Measurements from ENCODE around the gene ZNF581. TPM values are rescaled to one million over a fixed set of nuclear protein-coding genes. Genes with fewer than 3 reads are reported as not detected.

Gene ZNF581
- polyA plus RNA-seq, 1 of the 3 experiments (the other 2 are of a cell fraction) = 24.7 TPM

DNA sequence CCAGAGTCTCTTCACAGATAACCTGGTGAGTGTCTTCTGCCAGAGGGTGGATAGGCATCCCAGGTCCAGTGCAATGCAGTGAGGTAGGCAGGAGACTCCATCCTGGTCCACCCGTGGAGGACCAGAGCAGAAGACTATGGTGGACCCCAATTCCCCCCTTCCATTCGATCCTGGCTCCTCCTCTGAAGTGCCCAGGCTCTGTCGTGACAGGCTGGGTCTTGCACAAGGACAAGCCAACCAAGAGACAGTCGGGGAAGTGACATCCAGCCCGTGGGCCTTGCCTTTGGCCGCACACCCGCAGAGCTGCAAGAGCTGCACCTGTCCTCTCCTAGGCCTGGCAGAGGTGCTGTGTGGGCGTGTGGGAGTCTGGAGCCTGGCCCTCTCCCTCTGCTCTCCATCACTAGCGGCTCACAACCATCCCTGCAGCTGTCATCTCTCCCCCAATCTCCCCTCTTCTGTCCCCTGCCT is 22.2 kb upstream of the ZNF581 start:
- no peak for DNase-seq
- Histone ChIP-seq H3F3A (replicated peaks; ENCODE audit: insufficient read depth) (peaks cover 12% of the 10 kb centered on the region), H4K20me1 (ENCODE audit: insufficient read depth) (no peaks in the 10 kb centered on the region), H3K4me2 (no peak overlapping the region), H3K79me2 (ENCODE audit: insufficient read depth) (peaks cover 11% of the 10 kb centered on the region; the same call in 1 of the 2 replicates), H3K27ac (ENCODE audit: low read depth in 2 of 2, low read length in 1 of 2) (no peak overlapping the region), H3K4me1 (ENCODE audit: control insufficient read depth in 1 of 2, insufficient read depth in 2 of 2, low read depth in 1 of 2, low read length in 1 of 2) (peaks cover 0 to 2% of the 10 kb centered on the region in 2 experiments; a peak in 1 of 4 replicates), H3K27me3 (ENCODE audit: insufficient read depth) (no peaks in the 10 kb centered on the region), H3K9ac (no peak overlapping the region), H2AFZ (ENCODE audit: low read depth) (no peak overlapping the region), H3K4me3 (ENCODE audit: low read depth in 2 of 2, low read length in 1 of 2) (no peak overlapping the region), H3K9me3 (no peaks in the 10 kb centered on the region), H3K9me2 (no peaks in the 10 kb centered on the region), H3K36me3 (replicated peaks in 1 of 2; ENCODE audit: control insufficient read depth in 1 of 2, insufficient read depth in 2 of 2, low read length in 1 of 2) (peaks cover 0 to 15% of the 10 kb centered on the region in 2 experiments)
- ChIA-PET POLR2A (interaction anchor here (0.8 kb wide), 1 partner anchor 16 kb away, joined by 3 read pairs; the partner anchor contains the start of gene ZNF865), CTCF (interaction anchor here (0.9 to 6.7 kb wide), 4 partner anchors 11 to 154 kb away, joined by 3 to 40 read pairs (median 4); partner anchors contain the start of genes ZNF524 and ZNF580)
- WGBS (ENCODE audit: low lambda C conversion rate) = 40% methylated on average over 1 of the region's 9 CpGs
- TF ChIP-seq POLR2AphosphoS5 (IDR thresholded peaks at IDR 0.05; ENCODE audit: low read depth, low read length) (no peak), SMC3 (IDR thresholded peaks at IDR 0.05; ENCODE audit: low read depth, low read length) (no peak), EP300 (IDR thresholded peaks at IDR 0.05; ENCODE audit: borderline replicate concordance in 1 of 2, low read depth in 1 of 2, low read length in 1 of 2) (no peak), NRF1 (IDR thresholded peaks at IDR 0.05; ENCODE audit: low read depth, low read length) (no peak)
- TF ChIP-seq, protein P1, sequence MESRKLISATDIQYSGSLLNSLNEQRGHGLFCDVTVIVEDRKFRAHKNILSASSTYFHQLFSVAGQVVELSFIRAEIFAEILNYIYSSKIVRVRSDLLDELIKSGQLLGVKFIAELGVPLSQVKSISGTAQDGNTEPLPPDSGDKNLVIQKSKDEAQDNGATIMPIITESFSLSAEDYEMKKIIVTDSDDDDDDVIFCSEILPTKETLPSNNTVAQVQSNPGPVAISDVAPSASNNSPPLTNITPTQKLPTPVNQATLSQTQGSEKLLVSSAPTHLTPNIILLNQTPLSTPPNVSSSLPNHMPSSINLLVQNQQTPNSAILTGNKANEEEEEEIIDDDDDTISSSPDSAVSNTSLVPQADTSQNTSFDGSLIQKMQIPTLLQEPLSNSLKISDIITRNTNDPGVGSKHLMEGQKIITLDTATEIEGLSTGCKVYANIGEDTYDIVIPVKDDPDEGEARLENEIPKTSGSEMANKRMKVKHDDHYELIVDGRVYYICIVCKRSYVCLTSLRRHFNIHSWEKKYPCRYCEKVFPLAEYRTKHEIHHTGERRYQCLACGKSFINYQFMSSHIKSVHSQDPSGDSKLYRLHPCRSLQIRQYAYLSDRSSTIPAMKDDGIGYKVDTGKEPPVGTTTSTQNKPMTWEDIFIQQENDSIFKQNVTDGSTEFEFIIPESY (IDR thresholded peaks at IDR 0.05; ENCODE audit: borderline replicate concordance, low read depth) = no peak

DNA sequence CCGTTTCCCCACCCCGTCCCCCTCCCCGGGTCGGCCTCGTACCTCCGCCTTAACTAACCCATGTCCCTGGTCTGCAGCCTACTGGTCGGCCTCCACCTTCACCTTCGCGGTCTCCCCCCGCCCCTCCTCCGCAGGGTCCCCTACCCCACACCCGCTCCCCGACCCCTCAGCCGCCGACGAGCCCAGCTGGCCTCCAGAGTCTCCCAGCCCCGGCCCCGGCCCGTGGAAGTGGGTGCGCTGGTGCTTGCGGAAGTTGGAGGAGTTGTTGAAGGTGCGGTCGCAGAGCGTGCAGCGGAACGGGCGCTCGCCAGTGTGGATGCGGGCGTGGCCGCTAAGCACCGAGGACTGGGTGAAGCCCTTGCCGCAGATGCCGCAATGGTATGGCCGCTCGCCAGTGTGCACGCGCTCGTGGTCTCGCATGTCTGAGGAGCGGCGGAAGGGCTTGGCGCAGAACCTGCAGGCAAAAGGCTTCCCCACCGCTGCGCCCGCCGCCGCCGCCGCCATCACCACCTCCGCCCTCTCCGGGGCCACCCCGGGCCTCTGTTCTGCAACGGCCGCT is 21.7 kb upstream of the ZNF581 start:
- WGBS (ENCODE audit: low lambda C conversion rate) = 96% methylated on average over 42 of the region's 55 CpGs
- POLR2A ChIA-PET = no interaction called here
- CTCF ChIA-PET = interaction anchor here (0.6 to 6.7 kb wide), 2 partner anchors 10 to 249 kb away, joined by 3 to 40 read pairs; no protein-coding TSS in a partner anchor

More for the DNA sequence above, 21.7 kb upstream of the ZNF581 start:
- H3K4me1 ChIP-seq (ENCODE audit: control insufficient read depth in 1 of 2, insufficient read depth in 2 of 2, low read depth in 1 of 2, low read length in 1 of 2) = peaks cover 0 to 2% of the 10 kb centered on the region in 2 experiments; a peak in 1 of 4 replicates
- no peaks in the 10 kb centered on the region for H3K27me3 ChIP-seq (ENCODE audit: insufficient read depth)
- no peaks in the 10 kb centered on the region for H3K9me3 ChIP-seq
- no peak overlapping the region for H3K9ac ChIP-seq
- TF ChIP-seq SMC3 (IDR thresholded peaks at IDR 0.05; ENCODE audit: low read depth, low read length) (no peak), SIN3A (IDR thresholded peaks at IDR 0.05; ENCODE audit: borderline replicate concordance, low read depth, low read length) (no peak), RXRA (IDR thresholded peaks at IDR 0.05; ENCODE audit: borderline replicate concordance, low read depth) (no peak)
- TF ChIP-seq, protein P2, sequence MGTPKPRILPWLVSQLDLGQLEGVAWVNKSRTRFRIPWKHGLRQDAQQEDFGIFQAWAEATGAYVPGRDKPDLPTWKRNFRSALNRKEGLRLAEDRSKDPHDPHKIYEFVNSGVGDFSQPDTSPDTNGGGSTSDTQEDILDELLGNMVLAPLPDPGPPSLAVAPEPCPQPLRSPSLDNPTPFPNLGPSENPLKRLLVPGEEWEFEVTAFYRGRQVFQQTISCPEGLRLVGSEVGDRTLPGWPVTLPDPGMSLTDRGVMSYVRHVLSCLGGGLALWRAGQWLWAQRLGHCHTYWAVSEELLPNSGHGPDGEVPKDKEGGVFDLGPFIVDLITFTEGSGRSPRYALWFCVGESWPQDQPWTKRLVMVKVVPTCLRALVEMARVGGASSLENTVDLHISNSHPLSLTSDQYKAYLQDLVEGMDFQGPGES (IDR thresholded peaks at IDR 0.05; ENCODE audit: low read depth, low read length) = no peak
- no peaks in the 10 kb centered on the region for H3K9me2 ChIP-seq
- no peak overlapping the region for H2AFZ ChIP-seq (ENCODE audit: low read depth)
- H3K36me3 ChIP-seq (replicated peaks in 1 of 2; ENCODE audit: control insufficient read depth in 1 of 2, insufficient read depth in 2 of 2, low read length in 1 of 2) = peaks cover 0 to 10% of the 10 kb centered on the region in 2 experiments
- no peaks in the 10 kb centered on the region for H4K20me1 ChIP-seq (ENCODE audit: insufficient read depth)
- H3K4me3 ChIP-seq (ENCODE audit: low read depth in 2 of 2, low read length in 1 of 2) = no peak overlapping the region
- H3F3A ChIP-seq (replicated peaks; ENCODE audit: insufficient read depth) = peaks cover 12% of the 10 kb centered on the region
- no peak for DNase-seq
- H3K27ac ChIP-seq (ENCODE audit: low read depth in 2 of 2, low read length in 1 of 2) = no peak overlapping the region
- H3K79me2 ChIP-seq (ENCODE audit: insufficient read depth) = peaks cover 11% of the 10 kb centered on the region; the same call in 1 of the 2 replicates
- H3K4me2 ChIP-seq = no peak overlapping the region

Measured in SK-N-SH (cell line).